Left lobe of liver (tissue), 2 donors: ENCODE measurements around the gene LSM3. TPM values are rescaled to one million over a fixed set of nuclear protein-coding genes. Genes with fewer than 3 reads are reported as not detected.
A peak's percentile ranks its signal among the peaks of the same experiment; 100 is the strongest.

ENCODE experiments used
- ATAC-seq: fragments of 200-7000 bp; cut with Tn5 transposase; one replicate; pipeline ENCODE4 v1.9.1; 2020; ENCODE audit warnings: mild to moderate bottlenecking, moderate library complexity
- DNase-seq: peaks from one replicate; pipeline ENCODE4 v3.0.0-alpha.2; 2020; ENCODE audit warnings: low spot score
- total RNA-seq: library from RNA; stranded (reverse); gene quantifications from one replicate; pipeline ENCODE4 v1.2.1, GENCODE V29; 2021
- donor health status: DM: no; HTN: no; CAD: no; lungs with moderate emphysema.
- donor health status: DM: no; HTN: yes; CAD: no.

The LSM3 gene
- total RNA-seq, 1 donor from 2014 or later: 5.0 TPM

- ATAC-seq (no peak), DNase-seq (no peak)
Observed at GRCh38 chr3:14156201-14156600, 22.4 kb upstream of the LSM3 start.

DNA sequence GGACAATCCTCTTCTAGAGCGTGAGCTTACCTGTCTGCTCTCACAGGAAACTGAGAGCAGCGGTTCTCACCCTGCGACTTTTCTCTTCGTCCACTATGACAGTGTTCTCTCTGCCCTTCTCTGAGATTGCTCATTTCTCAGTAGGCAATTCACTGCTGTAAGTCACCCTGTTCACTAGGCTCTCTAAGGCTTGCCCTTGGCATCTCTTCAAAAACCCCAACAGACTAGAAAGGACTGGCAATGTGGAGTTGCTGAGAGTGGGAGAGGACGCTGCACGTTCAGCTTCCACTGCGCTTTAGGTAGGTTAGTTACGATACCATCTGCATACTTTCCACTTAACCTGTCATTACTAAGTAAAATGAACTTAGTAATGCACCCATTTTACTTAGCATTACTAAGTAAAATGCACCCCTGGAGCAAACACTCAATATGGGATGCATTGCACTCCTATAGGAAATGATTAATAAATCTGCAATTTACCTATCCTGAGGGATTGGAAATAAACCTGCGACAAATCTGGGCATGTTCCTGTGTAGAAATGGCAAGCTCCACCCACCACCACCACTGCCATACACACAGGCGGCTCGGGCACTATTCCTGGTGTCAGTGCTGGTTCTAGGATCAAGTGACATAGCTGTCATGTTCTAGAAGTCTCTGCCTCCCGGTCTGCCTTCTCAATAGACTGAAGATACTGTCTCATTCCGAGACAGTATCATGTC, 21.6 kb upstream of the LSM3 start:
- no peak for ATAC-seq
- no peak for DNase-seq

- no peak for ATAC-seq
- DNase-seq: no peak
Observed at GRCh38 chr3:14157951-14158350, 20.7 kb upstream of the LSM3 start.

- DNase-seq: no peak
Observed at GRCh38 chr3:14158370-14158769, 20.2 kb upstream of the LSM3 start.

DNA sequence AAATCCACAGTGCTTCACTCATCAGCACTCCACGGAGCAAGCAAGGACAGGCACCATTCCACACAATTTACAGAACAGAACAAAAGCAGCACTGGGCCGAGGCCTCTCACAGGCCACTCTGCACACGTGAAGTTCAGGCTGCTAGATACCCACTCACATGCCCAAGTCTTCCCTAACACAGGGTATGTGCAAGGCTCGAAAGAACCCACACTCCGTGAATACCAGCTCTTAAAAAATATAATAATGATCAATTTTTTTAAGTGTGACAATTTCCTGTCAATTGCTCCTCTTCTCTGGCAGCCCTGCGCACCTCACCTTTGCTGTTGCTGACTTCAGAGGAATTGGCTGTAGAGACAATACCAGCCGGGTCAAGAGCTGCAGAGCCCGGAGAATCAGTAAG, 19.2 kb upstream of the LSM3 start:
- DNase-seq: no peak
- ATAC-seq: no peak

More at GRCh38 chr3:14158370-14158769, 20.2 kb upstream of the LSM3 start:
- ATAC-seq: no peak

DNA sequence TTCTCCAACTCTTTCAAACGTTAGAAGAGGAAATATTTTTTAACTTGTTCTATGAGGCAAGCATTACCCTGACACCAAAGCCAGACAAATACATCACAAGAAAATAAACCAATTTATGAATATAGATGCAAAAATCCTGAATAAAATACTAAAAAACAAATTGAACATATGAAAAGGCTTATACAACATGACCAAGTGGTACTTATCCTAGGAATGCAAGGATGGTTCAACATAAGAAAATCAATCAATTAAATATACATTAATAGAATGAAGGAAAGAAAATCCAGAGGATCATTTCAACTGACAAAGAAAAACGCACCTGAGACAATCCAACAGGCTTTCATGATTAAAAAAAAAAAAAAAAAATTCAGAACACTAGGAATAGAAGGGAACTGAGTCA, 17.3 kb upstream of the LSM3 start:
- DNase-seq: no peak
- ATAC-seq: no peak

DNA sequence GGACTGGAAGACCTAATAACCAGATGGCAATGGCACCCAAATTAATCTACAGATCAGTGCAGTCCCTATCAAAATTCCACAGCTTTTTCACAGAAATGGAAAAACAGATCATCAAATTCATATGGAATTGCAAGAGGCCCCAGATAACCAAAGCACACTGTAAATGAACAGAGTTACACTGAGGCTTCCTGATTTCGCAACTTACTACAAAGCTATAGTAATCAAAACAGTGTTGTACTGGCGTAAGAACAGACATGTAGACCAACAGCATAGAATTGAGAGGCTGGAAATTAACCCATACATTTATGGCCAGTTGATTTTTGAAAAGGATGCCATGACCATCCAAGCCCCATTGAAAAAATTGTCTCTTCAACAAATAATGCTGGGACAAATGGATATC, 16.4 kb upstream of the LSM3 start:
- DNase-seq: no peak
- ATAC-seq: no peak

DNA sequence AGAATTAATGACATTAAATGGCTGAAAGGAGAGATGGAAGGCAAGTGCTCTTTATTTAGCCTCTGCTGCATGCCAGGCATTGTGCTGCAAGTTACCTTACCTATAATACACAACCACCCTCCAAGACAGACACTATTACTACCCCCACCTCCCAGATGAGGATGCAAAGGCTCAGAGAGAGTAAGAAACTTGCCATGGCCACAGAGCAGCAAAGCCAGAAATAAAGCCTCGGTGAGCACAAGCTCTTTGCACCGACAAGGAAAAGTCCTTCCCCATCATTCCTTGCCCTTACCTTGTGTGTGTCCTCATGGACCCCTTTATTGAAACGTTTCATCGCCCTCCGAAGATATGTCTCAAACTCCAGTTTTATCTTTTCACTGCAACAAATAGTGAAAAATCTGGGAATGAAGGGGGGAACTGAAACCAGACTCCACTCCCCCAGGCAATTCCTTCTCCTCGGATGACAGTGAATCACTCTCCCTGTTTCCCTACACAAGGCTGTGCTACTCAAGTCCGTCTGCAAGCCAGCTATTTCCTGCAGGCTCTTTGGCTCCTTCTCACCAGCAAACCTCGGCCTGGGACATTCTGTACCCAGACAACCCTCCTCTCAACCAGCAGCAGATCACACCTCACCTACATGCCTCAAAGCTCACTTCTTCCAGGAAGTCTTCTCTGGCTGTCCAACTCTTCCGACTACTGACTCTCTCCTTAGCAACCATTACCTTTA, 11.6 kb upstream of the LSM3 start:
- ATAC-seq (no peak), DNase-seq (no peak)

- ATAC-seq (no peak), DNase-seq (no peak)
Observed at GRCh38 chr3:14169435-14169834, 9.2 kb upstream of the LSM3 start.

- ATAC-seq (no peak), DNase-seq (no peak)
Observed at GRCh38 chr3:14169871-14170270, 8.7 kb upstream of the LSM3 start.

GRCh38 chr3:14170531-14171159, 8.0 kb upstream of the LSM3 start:
- DNase-seq (no peak), ATAC-seq (no peak)

DNA sequence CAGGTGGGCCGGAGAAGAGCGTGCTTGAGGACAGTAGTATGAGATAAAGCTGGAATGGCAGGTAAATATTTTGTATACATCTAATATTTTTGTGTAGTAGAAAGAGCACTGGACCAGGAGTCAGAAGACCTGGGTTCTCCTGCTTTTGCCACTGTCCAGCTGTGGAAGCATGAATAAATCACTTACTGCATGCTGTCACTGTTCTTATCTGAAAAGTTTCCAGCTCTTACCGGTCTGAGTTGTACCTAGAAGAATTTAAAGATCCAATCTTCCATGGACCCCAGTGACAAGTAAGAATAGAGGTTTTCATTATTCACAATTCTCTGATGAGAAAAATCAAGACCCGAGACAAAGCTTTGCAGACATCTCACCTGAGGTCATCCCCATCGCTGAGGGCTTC, 6.1 kb upstream of the LSM3 start:
- DNase-seq: no peak
- ATAC-seq: no peak

GRCh38 chr3:14174483-14174882, 4.1 kb upstream of the LSM3 start:
- ATAC-seq: no peak
- DNase-seq: no peak

- DNase-seq (no peak), ATAC-seq (no peak)
Observed at GRCh38 chr3:14175383-14176037, 3.1 kb upstream of the LSM3 start.

DNA sequence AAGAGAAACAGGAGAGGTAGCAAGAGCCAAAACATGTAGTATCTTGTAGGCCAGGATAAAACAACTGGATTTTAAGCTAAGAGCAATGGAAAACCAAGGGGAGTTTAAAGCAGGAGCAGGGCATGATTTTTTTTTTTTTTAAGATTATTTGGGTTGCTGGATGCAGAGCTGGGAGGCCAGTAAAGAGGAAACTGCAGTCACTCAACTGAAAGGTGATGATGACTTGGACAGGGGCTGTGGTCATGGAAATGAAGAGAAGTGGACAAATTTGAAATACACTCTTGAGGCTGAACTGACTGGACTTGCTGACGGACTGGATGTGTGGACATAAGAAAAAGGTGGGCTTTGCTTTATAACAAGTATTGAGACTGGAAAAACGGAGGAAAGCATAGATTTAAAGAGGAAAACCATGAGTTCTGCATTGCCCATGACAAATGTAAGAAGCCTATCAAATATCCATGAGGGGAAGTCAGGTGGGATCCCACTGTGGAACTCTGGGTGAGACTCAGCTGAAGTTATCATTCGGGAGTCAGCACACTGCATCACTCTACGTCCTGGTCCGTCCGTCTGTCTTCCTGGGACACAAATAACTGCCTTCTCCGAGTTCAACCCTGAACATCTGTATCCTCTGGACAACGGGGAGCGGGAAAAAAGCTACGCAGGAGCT, 904 bp upstream of the LSM3 start:
- ATAC-seq (peak; percentile 48), DNase-seq (no peak)

- DNase-seq (no peak), ATAC-seq (no peak)
Observed at GRCh38 chr3:14179114-14179465, 473 bp downstream of the LSM3 start.

DNA sequence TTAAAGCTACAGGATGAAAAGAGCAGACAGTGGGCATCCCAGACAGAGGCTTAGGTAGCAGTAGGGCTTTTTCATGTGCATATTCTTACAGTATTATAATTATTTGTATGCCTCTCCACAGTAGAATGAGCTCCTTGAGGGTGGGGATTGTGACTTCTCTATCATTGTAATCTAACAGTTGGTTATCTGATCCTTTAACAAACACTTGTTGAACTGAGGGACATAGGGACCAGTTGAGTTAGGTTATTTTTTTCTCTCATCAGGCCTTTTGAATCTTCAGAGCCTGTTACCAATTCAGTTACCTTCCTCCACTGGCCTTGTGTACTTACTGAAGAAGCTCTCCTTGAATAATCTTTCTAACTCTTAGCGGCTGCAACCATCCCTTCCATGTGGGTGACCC, 1.2 kb downstream of the LSM3 start:
- ATAC-seq (no peak), DNase-seq (no peak)

DNA sequence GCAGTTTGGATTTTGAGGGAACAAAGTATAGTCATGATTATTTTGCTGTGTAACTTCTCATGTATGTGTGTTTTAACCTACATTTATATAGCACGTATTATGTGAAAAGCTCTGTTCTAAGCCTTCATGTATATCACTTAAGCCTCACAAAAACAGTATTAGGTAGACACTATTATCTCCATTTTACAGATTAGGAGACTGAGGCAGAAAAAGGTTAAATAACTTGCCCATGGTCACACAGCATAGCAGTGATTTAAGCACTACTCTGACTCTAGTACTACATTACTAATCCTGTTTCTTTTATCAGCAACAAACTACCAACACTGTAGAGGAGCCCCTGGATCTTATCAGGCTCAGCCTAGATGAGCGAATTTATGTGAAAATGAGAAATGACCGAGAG, 2.6 kb downstream of the LSM3 start:
- DNase-seq (no peak), ATAC-seq (no peak)

GRCh38 chr3:14183015-14183577, 4.5 kb downstream of the LSM3 start:
- ATAC-seq: no peak
- DNase-seq: no peak

DNA sequence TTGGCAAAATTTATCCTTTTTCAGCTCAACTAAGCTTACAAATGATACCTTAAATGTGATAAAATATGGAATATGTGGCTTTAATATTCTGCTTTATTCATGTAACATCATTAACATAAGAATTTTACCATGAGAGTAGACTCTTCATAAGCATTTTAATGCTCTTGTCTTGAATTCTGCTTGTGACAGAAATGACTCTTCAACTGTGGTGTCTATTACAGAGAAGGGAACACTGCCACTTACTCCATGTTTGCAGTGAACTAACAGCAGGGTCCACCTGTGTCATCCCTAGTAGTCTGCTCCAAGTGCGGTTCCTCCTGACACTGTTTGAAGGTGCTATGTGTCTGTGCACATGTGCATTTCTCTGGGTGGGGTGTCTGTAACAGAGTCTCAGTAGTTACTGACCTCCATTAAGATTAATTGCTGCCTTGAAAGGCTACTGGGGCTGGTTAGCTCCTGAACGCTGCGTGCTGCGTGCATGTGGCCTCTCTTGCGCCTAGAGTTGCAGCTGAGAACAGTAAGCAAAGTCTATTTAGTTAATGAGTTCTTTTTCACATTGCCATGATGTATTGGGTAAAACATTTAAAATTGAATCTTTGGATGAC, 8.3 kb downstream of the LSM3 start:
- DNase-seq: no peak
- no peak for ATAC-seq
